ENCODE measurements around the gene SCYL1.

SCYL1 gene

GRCh38 chr11:65493367-65494176, 31.3 kb upstream of the SCYL1 start:
- no peak for DNase-seq (ENCODE audit: low spot score)

GRCh38 chr11:65496304-65497140, 28.4 kb upstream of the SCYL1 start:
- DNase-seq (ENCODE audit: low spot score) = no peak

GRCh38 chr11:65497141-65498041, 27.5 kb upstream of the SCYL1 start:
- DNase-seq (ENCODE audit: low spot score) = peak; percentile 90

GRCh38 chr11:65498042-65498726, 26.7 kb upstream of the SCYL1 start:
- DNase-seq (ENCODE audit: low spot score) = no peak

GRCh38 chr11:65498727-65498976, 26.2 kb upstream of the SCYL1 start:
- no peak for DNase-seq (ENCODE audit: low spot score)

- DNase-seq (ENCODE audit: low spot score) = peak; percentile 66
Observed at GRCh38 chr11:65498977-65499712, 25.7 kb upstream of the SCYL1 start, which contains the start of gene MALAT1. TSS of gene MALAT1 (plus strand) at chr11:65499045.

- DNase-seq (ENCODE audit: low spot score) = no peak
Observed at GRCh38 chr11:65499713-65500386, 25.0 kb upstream of the SCYL1 start.

- no peak for DNase-seq (ENCODE audit: low spot score)
Observed at GRCh38 chr11:65500387-65501185, 24.3 kb upstream of the SCYL1 start.

- DNase-seq (ENCODE audit: low spot score) = no peak
Observed at GRCh38 chr11:65501186-65501471, 23.8 kb upstream of the SCYL1 start.

GRCh38 chr11:65501472-65502273, 23.2 kb upstream of the SCYL1 start:
- DNase-seq (ENCODE audit: low spot score) = no peak

- DNase-seq (ENCODE audit: low spot score) = no peak
Observed at GRCh38 chr11:65502274-65502554, 22.7 kb upstream of the SCYL1 start.

- DNase-seq (ENCODE audit: low spot score) = no peak
Observed at GRCh38 chr11:65502555-65503367, 22.1 kb upstream of the SCYL1 start.

GRCh38 chr11:65503368-65503948, 21.4 kb upstream of the SCYL1 start:
- no peak for DNase-seq (ENCODE audit: low spot score)

GRCh38 chr11:65503949-65504673, 20.8 kb upstream of the SCYL1 start:
- no peak for DNase-seq (ENCODE audit: low spot score)

- no peak for DNase-seq (ENCODE audit: low spot score)
Observed at GRCh38 chr11:65504674-65505465, 20.0 kb upstream of the SCYL1 start.

GRCh38 chr11:65505466-65506289, 19.2 kb upstream of the SCYL1 start:
- DNase-seq (ENCODE audit: low spot score) = no peak
